Pancreas (tissue), 10 donors: Measurements from ENCODE around the gene NOS3. TPM values are rescaled to one million over a fixed set of nuclear protein-coding genes. Genes with fewer than 3 reads are reported as not detected.

Experiments used
- ATAC-seq, 4 donors: fragments of 200-7000 bp; cut with Tn5 transposase; one replicate each; pipeline versions ENCODE4 v1.8.0 to v1.9.1; 2020; ENCODE audit warnings: mild to moderate bottlenecking in 4 of 4, moderate library complexity in 4 of 4
- DNase-seq, 6 donors: peaks; one replicate each; pipeline ENCODE4 v3.0.0-alpha.2; 2020
- FAIRE-seq: peaks from 2 replicates; lab custom pipeline; 2012; peaks lifted over from hg19 to GRCh38; lab: Jason Lieb, UNC
- H3K27ac ChIP-seq, 4 donors: fragments of 200-600 bp; sonication (generic); 1 replicate in 3 of 4; 2 replicates in 1 of 4; pipeline versions ENCODE4 v1.5.0 to v1.8.0; 2020
- H3K27me3 ChIP-seq, 4 donors: fragments of 200-600 bp; one replicate each; pipeline ENCODE4 v1.8.0; 2021
- H3K36me3 ChIP-seq, 3 donors: fragments of 200-600 bp; sonication (generic) in 1 of 3; one replicate each; pipeline versions ENCODE4 v1.5.0 to v1.8.0; 2020 to 2021
- H3K4me1 ChIP-seq, 3 donors: fragments of 200-600 bp; one replicate each; pipeline ENCODE4 v1.8.0; 2021
- H3K4me3 ChIP-seq, 4 donors: fragments of 200-600 bp; sonication (generic) in 2 of 4; one replicate each; pipeline versions ENCODE4 v1.5.0 to v1.8.0; 2020 to 2021
- H3K9me3 ChIP-seq, 4 donors: fragments of 200-600 bp; one replicate each; pipeline ENCODE4 v1.8.0; 2021
- WGBS, 2 donors: extraction: QIAGEN DNeasy Blood & Tissue Kit; methylation state at CpG; one replicate each; pipeline ENCODE4 v1.1.7; 2013; 5-methylcytosine and 5-hydroxymethylcytosine counted together
- intact Hi-C, 3 donors: fragments of 100-400 bp; cut with DNase I; formaldehyde crosslinking; loops; one replicate each; pipeline versions ENCODE4 v1.11.1 to v1.14.2; 2022
- polyA plus RNA-seq, 2 donors: library from polyadenylated mRNA; stranded (reverse); fragments of 200-250 nt; gene quantifications; one replicate each; pipeline ENCODE4 v1.2.3, GENCODE V29; 2013
- total RNA-seq, 6 donors: library from RNA; stranded (reverse); fragmentation: NEBNext Ultra II Directional in 4 of 6; extraction: Animal tissue kit (Norgen Biotek cat#: 25700) in 4 of 6; gene quantifications; one replicate each; pipeline versions ENCODE4 v1.2.1 to v1.2.4, GENCODE V29; 2021 to 2023
- TF ChIP-seq, protein P1 (sequence below), 4 donors: fragments of 200-600 bp; sonication (generic) in 3 of 4; IDR thresholded peaks; one replicate each; pipeline versions ENCODE4 v1.5.0 to v1.8.0; 2021; ENCODE audit warnings: antibody characterized with exemption in 4 of 4
- donor health status: healthy with polysubstance abuse.
- donor health status: DM: no; HTN: no; CAD: no; lungs with moderate emphysema.
- donor health status: DM: no; HTN: no; CAD: no.
- donor health status: control.
- donor health status: control.
- donor health status: Bipolar disorder and iron deficiency.
- donor health status: DM: yes; HTN: yes; CAD: no.
- donor health status: DM: no; HTN: no; CAD: no.
- donor health status: DM: no; HTN: no; CAD: no.
- donor health status: DM: yes; HTN: yes; CAD: no.

Gene NOS3
- total and polyA plus RNA-seq, 8 donors: 1.0 to 12.5 (median 3.5) TPM

DNA sequence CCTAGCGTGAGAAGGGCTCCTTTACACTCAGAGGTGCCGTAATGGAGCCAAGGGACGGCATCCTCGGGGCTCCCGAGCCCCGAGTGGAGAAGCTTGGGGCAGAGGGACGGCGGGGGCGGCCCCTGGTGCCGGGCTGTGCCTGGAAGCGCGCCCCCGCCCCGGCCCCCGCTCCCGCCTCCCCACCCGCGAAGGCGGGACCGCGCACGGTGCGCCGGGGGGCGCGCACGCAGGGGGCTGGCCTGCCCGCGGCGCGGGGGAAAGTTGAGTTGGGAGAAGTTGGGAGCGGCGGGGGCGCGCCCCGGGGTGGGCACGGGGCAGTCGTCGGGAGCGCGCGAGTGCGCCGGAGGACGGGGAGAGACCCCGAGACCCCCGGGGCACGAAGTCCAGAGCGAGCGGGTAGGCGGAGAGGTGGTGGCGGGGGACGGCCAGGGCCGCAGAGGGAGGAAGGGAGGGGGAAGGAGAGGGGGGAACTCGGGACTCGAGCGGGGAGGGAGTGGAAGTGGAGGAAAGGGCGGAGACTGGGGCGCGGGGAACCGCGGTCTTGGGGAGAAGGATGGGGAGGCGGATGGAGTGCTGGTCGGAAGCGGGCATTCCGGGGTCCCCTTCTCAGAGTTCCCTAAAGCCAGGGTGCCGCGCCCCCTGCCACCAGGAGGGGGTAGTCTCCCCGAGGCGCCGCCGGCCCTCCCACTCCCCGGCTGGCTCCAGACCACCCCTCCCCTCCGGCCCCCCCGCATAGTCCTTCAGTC lies 68.7 kb downstream of the NOS3 start, which contains the start of gene SLC4A2:
Gene SLC4A2 (plus strand): TSS at position 223 of the 746 bp plus-strand sequence. CDS start 2,399 bp downstream, outside the sequence.
- 0 to 1% methylated on average over 62 to 75 of the region's 75 CpGs for WGBS, 2 donors
- TF ChIP-seq, protein P1, sequence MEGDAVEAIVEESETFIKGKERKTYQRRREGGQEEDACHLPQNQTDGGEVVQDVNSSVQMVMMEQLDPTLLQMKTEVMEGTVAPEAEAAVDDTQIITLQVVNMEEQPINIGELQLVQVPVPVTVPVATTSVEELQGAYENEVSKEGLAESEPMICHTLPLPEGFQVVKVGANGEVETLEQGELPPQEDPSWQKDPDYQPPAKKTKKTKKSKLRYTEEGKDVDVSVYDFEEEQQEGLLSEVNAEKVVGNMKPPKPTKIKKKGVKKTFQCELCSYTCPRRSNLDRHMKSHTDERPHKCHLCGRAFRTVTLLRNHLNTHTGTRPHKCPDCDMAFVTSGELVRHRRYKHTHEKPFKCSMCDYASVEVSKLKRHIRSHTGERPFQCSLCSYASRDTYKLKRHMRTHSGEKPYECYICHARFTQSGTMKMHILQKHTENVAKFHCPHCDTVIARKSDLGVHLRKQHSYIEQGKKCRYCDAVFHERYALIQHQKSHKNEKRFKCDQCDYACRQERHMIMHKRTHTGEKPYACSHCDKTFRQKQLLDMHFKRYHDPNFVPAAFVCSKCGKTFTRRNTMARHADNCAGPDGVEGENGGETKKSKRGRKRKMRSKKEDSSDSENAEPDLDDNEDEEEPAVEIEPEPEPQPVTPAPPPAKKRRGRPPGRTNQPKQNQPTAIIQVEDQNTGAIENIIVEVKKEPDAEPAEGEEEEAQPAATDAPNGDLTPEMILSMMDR (IDR thresholded peaks at IDR 0.05): peak; percentile 15 to 39 (median 24)
- H3K27me3 ChIP-seq: no peaks in the 10 kb centered on the region
- intact Hi-C loops: no loop called here
- H3K27ac ChIP-seq: peak within 1 kb of the TSS; percentile 86 to 98 (median 93)
- H3K9me3 ChIP-seq: no peaks in the 10 kb centered on the region
- FAIRE-seq: no peak
- peak; percentile 77 to 93 (median 82) for DNase-seq
- H3K36me3 ChIP-seq: peaks cover 0 to 3% (median 0%) of the 10 kb centered on the region in 3 donors
- H3K4me3 ChIP-seq: peak within 1 kb of the TSS; percentile 69 to 81 (median 78)
- ATAC-seq: peak; percentile 30 to 53 (median 47)
- peaks cover 24 to 31% (median 24%) of the 10 kb centered on the region in 3 donors for H3K4me1 ChIP-seq

DNA sequence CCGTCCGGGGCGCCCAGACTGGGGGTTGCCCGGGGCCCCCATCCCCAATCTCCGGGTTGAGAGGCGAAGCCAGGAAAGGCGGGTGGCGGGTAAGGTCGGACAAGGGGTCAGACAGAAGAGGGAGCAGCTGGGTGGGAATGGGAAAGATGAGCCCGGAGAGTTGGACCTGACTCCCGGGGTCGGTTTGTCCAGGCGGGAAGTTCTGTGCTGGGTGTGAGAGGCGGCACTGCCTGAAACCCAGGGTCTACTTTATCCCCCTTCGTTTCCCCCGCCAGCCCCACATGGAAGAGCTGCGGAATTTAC lies 69.2 kb downstream of the NOS3 start:
- no peak for DNase-seq
- Histone ChIP-seq H3K4me1 (peaks cover 24 to 36% (median 24%) of the 10 kb centered on the region in 3 donors), H3K4me3 (peak overlapping the region; percentile 69 to 81 (median 78)), H3K36me3 (peaks cover 0 to 8% (median 0%) of the 10 kb centered on the region in 3 donors), H3K27ac (peak overlapping the region; percentile 42 to 98 (median 93)), H3K27me3 (no peaks in the 10 kb centered on the region), H3K9me3 (no peaks in the 10 kb centered on the region)
- TF ChIP-seq, protein P1 (IDR thresholded peaks at IDR 0.05): no peak
- no peak for FAIRE-seq
- no peak for ATAC-seq
- intact Hi-C loops: no loop called here
- WGBS, 2 donors: 1 to 2% methylated on average over 17 of the region's 17 CpGs

- TF ChIP-seq, protein P1 (IDR thresholded peaks at IDR 0.05): no peak
- H3K4me3 ChIP-seq: peak overlapping the region; percentile 69 to 81 (median 78)
- 2 to 4% methylated on average over 19 to 21 of the region's 21 CpGs for WGBS, 2 donors
- H3K9me3 ChIP-seq: no peaks in the 10 kb centered on the region
- peaks cover 0 to 9% (median 5%) of the 10 kb centered on the region in 3 donors for H3K36me3 ChIP-seq
- H3K4me1 ChIP-seq: peaks cover 24 to 40% (median 24%) of the 10 kb centered on the region in 3 donors
- intact Hi-C loops: no loop called here
- ATAC-seq (peak in 1 of 4 donors; percentile 2), FAIRE-seq (no peak), DNase-seq (peak in 5 of 6 donors; percentile 63 to 86 (median 73))
- H3K27ac ChIP-seq: peak overlapping the region; percentile 42 to 98 (median 93)
- no peaks in the 10 kb centered on the region for H3K27me3 ChIP-seq
These were observed 69.8 kb downstream of the NOS3 start for GRCh38 chr7:151060416-151061212.

DNA sequence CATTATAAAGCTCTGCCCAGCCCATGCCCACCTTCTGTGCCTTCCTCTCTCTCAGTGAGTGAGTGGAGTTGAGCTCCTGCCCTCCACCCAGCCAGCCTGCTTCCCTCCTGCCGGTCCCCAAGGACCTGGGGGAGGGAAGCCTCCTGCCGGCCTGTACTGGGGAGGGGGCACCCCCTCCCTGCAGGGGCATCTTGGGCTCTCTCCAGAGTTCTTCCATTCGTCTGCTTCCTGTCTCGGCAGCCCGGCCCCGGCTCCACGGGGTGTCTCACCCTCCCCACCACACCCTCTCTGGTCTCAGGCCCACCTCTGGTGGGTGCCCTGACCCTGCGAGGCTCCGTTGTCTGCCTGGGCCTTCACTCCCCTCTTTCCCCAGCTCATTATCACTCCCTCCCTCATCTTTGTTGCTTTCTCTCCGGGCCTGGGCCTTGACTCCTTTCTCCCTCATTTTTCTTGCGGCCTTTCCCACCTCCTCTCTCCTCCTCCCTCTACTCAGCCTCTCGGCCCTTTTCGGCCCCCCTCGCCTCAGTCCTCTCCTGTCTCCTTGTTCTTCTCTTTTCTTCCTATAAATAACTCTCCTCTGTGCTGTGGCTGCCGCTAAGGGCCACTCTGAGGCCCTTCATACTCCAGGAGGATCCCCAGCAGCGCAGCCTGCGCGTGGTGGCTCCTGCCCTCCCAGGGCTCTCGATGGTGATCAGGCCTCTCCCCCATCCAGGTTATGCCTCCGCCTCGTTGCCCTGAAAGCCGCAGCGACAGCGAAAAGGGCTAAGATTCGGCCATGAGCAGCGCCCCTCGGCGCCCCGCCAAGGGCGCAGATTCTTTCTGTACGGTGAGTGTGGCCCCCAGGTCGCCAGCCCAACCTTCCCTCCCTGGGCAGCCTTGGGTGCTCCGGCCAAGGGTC lies 70.6 kb downstream of the NOS3 start:
- peak in 2 of 6 donors; percentile 68 to 82 for DNase-seq
- 47% methylated on average over 33 of the region's 33 CpGs for WGBS, 2 donors

More for the DNA sequence above, 70.6 kb downstream of the NOS3 start:
- ATAC-seq (no peak), FAIRE-seq (no peak)
- peaks cover 23 to 40% (median 24%) of the 10 kb centered on the region in 3 donors for H3K4me1 ChIP-seq
- intact Hi-C loops: no loop called here
- peaks cover 0 to 13% (median 7%) of the 10 kb centered on the region in 3 donors for H3K36me3 ChIP-seq
- peak overlapping the region in 2 of 4 donors; percentile 45 to 81 for H3K4me3 ChIP-seq
- TF ChIP-seq, protein P1 (IDR thresholded peaks at IDR 0.05): no peak
- H3K9me3 ChIP-seq: no peaks in the 10 kb centered on the region
- peak overlapping the region in 2 of 4 donors; percentile 97 to 98 for H3K27ac ChIP-seq
- H3K27me3 ChIP-seq: no peaks in the 10 kb centered on the region
